PFSK-1 (cell line): Measurements from ENCODE around the gene GPR132.

ENCODE experiments used
- POLR2AphosphoS5 ChIP-seq: IDR thresholded peaks from 2 replicates; pipeline ENCODE4 v1.6.1; 2012; ENCODE audit warnings: low read depth, mild to moderate bottlenecking, control low read depth, low read length, moderate library complexity
- SIN3A ChIP-seq: IDR thresholded peaks from 2 replicates; pipeline ENCODE4 v1.6.1; 2012; ENCODE audit warnings: mild to moderate bottlenecking, low read length, moderate library complexity, borderline replicate concordance; ENCODE audit not compliant: insufficient read depth
- TAF1 ChIP-seq: IDR thresholded peaks from 2 replicates; pipeline ENCODE4 v1.6.1; 2012; ENCODE audit warnings: low read length, control low read depth, borderline replicate concordance; ENCODE audit not compliant: insufficient read depth

DNA sequence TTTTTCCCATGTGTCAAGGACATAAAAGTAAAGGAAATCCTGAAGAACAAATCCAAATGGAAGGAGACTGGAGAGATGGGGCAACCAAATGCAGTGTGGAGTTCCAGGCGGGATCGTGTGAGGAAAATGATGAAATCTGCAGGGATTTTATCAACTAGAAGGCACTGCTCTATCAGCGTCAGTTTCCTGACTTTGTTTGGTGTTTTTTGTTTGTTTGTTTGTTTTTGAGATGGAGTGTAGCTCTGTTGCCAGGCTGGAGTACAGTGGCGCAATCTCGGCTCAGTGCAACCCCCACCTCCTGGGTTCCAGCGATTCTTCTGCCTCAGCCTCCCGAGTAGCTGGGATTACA is 43.3 kb upstream of the GPR132 start:
- TF ChIP-seq POLR2AphosphoS5 (no peak), SIN3A (no peak), TAF1 (no peak)
